Measurements from ENCODE around the gene CFB. TPM values are rescaled to one million over a fixed set of nuclear protein-coding genes. Genes with fewer than 3 reads are reported as not detected.
"Not testable (repeated sequence)": the region's sequence is repeated elsewhere in the genome, so short reads cannot be mapped to it uniquely, and the experiment has no call there.

The CFB gene
- 10 to 100 TPM in 1 of 4 donors, 1 to 10 TPM in 3; 4.6 to 13.0 (median 6.7) TPM for polyA plus RNA-seq (ENCODE audit: insufficient read length in 4 of 4)

DNA sequence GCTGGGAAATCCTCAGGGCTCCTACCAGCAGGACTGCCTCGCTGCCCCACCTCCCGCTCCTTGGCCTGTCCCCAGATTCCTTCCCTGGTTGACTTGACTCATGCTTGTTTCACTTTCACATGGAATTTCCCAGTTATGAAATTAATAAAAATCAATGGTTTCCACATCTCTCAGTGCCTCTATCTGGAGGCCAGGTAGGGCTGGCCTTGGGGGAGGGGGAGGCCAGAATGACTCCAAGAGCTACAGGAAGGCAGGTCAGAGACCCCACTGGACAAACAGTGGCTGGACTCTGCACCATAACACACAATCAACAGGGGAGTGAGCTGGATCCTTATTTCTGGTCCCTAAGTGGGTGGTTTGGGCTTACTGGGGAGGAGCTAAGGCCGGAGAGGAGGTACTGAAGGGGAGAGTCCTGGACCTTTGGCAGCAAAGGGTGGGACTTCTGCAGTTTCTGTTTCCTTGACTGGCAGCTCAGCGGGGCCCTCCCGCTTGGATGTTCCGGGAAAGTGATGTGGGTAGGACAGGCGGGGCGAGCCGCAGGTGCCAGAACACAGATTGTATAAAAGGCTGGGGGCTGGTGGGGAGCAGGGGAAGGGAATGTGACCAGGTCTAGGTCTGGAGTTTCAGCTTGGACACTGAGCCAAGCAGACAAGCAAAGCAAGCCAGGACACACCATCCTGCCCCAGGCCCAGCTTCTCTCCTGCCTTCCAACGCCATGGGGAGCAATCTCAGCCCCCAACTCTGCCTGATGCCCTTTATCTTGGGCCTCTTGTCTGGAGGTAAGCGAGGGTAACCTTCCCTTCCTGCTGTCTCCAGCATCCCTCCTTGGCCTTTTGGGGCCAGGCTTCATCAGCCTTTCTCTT is at the start of gene CFB:
Gene CFB, plus strand, starts transcription at position 589 of the 863 bp plus-strand sequence. Its CDS starts 127 bp downstream, at position 716.
- DNase-seq (ENCODE audit: low read depth in 4 of 4, low spot score in 3 of 4) = no peak

GRCh38 chr6:31896493-31896855 is 49.4 kb upstream of the CFB start:
- no peak for DNase-seq (ENCODE audit: low read depth in 4 of 4, low spot score in 3 of 4)

DNA sequence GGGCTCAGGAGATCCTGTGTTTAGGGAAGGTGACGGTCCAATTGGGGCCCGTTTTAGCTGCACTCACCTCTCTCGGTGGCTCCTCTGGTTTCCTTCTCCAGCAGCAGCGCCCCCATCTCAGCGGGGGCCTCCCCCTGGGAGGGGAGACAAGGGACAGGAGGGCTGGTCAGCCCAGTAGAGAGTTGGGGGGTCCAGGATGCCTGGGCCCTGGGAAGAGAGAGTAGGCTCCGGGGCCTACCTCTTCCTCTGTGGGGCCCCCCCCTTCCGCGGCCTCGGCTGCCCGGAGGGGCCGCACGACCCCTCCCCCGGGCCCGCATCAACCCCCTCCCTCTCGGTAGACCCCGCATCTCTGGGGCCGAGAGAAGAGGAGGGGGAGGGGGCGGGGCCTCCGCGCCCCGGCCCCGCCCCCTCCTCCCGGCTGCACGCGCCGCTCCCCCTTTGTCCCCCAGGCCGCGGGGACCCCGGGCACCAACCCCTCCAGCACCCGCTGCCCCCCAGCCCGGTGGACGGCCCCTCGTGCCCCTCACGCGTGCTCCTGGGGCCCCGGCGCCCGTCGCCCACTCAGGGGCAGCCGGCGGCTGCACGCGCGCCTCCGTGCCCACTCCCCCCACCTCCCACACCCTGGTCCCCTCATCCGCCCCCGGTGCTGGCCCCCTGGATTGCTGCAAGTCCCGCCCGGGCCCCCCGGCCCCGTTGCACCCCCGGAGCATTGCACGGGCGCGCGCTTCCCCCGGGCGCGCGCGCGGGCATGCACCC is 48.9 kb upstream of the CFB start:
- no peak for DNase-seq (ENCODE audit: low read depth in 4 of 4, low spot score in 3 of 4)

- no peak for DNase-seq (ENCODE audit: low read depth in 4 of 4, low spot score in 3 of 4)
These were observed 48.1 kb upstream of the CFB start, which contains the start of gene EHMT2 for GRCh38 chr6:31897612-31898382. EHMT2 (minus strand) TSS chr6:31897698; CDS start chr6:31897677, 21 bp downstream.

- DNase-seq (ENCODE audit: low read depth in 4 of 4, low spot score in 3 of 4) = no peak
These were observed 47.4 kb upstream of the CFB start for GRCh38 chr6:31898383-31899011.

GRCh38 chr6:31899215-31899614 is 46.7 kb upstream of the CFB start:
- no peak for DNase-seq (ENCODE audit: low read depth in 4 of 4, low spot score in 3 of 4)

DNA sequence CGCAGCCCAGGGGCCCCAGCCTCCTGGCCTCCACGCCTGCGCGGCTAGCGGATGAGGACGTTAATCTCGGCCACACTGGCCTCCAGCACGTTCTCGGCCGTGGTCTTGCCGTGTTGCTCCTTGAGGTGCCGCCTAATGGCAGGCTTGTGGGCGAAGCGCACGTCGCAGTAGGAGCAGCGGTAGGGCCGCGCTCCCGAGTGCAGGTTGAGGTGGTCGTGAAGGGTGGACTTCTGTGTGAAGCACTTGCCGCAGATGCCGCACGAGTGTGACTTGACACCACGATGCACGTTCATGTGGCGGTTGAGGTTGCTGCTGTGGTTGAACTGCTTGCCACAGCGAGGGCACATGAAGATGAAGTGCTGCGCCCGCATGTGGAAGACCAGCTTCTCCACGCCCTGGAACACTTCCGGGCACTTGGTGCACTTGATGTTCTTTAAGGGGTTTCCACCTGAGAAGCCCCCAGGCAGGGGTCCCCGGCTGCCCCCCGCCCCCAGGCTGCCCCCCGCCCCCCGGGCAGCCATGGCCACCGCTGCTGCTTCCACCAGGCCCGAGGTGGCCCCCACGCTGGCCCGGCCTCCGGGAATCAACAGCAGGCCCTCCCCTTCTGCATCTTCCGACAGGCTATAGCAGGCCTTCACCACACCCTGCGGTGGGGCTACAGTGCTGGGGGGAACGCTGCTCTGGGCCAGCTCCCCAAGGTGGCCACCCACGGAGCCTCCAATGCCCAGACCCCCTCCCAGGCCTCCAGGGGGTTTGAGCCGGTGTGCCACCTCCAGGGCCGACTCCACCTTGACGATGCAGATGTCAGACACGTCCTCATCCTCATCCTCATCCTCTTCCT is 45.8 kb upstream of the CFB start:
- no peak for DNase-seq (ENCODE audit: low read depth in 4 of 4, low spot score in 3 of 4)

- no peak for DNase-seq (ENCODE audit: low read depth in 4 of 4, low spot score in 3 of 4)
These were observed 44.9 kb upstream of the CFB start for GRCh38 chr6:31900917-31901414.

DNA sequence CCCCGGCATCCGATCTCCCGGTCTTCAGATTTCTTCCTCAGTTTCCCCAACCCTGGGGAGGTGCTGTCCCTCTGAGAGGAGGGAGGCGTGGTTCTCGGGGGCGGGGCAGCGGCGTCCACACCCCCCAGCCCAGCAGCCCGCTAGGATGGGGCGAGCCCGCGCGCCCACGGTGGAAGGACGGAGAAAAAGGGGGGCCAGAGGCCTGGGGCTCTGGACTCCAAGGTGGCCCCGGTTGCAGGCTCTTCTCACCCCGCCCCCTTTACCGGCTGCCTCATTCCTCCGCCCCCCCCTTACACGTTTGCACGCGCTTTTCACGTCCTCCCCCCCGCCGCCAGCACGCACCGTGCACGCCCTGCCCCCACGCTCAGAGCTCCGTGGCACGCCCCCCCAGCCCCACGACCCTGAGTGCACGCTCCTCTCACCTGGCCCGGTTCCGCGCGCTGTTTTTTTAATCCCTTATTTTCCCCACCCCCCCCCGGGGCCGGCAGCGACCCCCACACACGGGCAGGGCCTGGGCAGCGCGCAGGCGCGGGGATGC is 44.4 kb upstream of the CFB start:
- DNase-seq (ENCODE audit: low read depth in 4 of 4, low spot score in 3 of 4) = no peak

DNA sequence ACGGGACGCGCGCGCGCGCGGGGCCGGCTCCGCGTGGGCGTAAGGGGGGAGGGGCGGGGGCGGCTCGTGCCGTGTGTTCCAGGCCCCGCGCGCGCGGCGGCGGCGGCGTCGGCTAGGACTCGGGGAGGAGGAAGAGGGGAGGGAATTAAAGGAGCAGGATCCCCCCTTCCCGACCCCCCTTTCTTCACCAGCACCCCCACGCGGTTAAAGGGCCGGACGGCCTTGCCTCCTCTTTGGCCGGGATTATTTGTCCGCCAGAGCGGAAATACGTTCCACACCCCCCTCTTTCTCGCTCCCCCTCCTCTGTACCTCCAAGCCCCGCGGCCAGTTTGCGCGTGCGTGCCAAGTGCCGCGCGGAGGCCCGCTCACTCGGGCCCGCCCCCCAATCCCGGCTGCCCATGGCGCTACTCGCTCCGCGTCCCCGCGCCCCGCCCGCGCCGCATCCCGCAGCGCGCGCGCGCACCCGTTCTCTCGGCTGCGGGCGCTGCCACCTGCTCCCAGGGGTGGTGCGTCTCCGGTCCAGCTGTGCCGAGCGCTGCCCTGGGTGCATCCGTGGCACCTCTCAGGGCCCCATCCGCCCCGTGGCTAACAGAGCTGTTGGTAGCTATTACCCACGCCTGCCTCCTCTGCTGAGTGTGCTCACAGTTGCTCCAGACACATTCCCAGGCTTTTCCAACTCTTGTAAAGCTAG is 43.8 kb upstream of the CFB start, which contains the start of gene ZBTB12:
Gene ZBTB12, minus strand, starts transcription at position 134 of the 691 bp plus-strand sequence. CDS start 781 bp downstream, outside the sequence.
- DNase-seq (ENCODE audit: low read depth in 4 of 4, low spot score in 3 of 4) = peak; percentile 94 to 99 (median 97)

- no peak for DNase-seq (ENCODE audit: low read depth in 4 of 4, low spot score in 3 of 4)
These were observed 41.9 kb upstream of the CFB start for GRCh38 chr6:31903957-31904356.

DNA sequence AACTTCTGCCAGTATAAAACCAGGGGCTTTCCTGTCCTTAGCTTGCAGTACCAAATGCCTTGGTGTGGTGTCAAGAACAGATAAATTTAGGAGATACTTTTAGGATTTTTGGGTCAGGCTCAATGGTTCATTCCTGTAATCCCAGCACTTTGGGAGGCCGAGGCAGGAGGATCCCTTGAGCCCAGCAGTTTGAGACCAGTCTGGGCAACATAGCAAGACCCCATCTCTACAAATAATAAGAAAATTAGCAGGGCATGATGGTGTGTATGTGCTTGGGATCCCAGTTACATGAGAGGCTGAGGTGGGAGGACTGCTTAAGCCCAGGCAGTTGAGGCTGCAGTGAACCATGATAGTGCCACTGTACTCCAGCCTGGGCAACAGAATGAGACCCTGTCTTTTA is 40.9 kb upstream of the CFB start:
- no peak for DNase-seq (ENCODE audit: low read depth in 4 of 4, low spot score in 3 of 4)

- no peak for DNase-seq (ENCODE audit: low read depth in 4 of 4, low spot score in 3 of 4)
These were observed 39.8 kb upstream of the CFB start for GRCh38 chr6:31906122-31906521.

- DNase-seq (ENCODE audit: low read depth in 4 of 4, low spot score in 3 of 4) = not testable (repeated sequence)
These were observed 39.2 kb upstream of the CFB start for GRCh38 chr6:31906727-31907126.

- DNase-seq (ENCODE audit: low read depth in 4 of 4, low spot score in 3 of 4) = no peak
These were observed 38.6 kb upstream of the CFB start for GRCh38 chr6:31907158-31907813.

DNA sequence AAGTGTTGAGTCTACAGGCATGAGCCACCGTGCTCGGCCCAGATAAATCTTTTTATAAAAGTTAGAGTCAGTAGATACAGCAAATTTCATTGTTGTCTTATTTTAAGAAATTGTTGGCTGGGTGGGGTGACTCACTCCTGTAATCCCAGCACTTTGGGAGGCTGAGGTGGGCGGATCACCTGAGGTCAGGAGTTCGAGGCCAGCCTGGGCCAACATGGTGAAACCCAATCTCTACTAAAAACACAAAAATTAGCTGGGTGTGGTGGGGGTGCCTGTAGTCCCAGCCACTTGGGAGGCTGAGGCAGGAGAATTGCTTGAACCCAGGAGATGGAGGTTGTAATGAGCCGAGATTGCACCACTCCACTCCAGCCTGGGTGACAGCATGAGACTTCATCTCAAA is 37.6 kb upstream of the CFB start:
- DNase-seq (ENCODE audit: low read depth in 4 of 4, low spot score in 3 of 4) = not testable (repeated sequence)

DNA sequence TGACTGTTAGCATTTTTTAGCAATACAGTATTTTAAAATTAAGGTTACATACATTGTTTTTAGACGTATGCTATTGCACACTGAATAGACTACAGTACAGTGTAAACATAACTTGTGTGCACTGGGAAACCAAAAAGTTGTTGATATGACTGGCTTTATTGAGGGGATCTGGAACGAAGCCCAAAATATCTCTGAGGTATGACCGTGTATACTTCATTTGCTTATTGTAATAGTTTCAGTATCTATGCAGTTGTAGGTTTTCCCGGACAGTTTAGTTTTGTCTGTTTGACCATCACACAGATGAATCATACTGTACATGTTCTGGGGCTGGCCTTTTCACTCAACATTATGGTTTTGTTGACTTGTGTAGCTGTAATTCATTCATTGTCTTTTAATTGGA is 37.1 kb upstream of the CFB start:
- no peak for DNase-seq (ENCODE audit: low read depth in 4 of 4, low spot score in 3 of 4)

DNA sequence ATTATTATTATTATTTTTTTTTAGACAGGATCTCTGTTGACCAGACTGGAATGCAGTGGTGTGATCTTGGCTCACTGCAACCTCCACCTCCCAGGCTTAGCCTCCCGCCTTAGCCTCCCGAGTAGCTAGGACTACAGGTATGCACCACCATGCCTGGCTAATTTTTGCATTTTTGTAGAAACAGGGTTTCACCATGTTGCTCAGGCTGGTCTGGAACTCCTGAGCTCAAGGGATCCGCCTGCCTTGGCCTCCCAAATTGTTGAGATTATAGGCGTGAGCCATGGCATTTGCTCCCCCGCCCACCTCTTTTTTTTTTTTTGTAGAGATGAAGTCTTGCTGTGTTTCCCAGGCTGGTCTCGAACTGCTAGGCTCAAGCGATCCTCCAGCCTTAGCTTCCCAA is 36.6 kb upstream of the CFB start:
- DNase-seq (ENCODE audit: low read depth in 4 of 4, low spot score in 3 of 4) = not testable (repeated sequence)
